ENCODE measurements around the gene ARFGAP1.

The ARFGAP1 gene

DNA sequence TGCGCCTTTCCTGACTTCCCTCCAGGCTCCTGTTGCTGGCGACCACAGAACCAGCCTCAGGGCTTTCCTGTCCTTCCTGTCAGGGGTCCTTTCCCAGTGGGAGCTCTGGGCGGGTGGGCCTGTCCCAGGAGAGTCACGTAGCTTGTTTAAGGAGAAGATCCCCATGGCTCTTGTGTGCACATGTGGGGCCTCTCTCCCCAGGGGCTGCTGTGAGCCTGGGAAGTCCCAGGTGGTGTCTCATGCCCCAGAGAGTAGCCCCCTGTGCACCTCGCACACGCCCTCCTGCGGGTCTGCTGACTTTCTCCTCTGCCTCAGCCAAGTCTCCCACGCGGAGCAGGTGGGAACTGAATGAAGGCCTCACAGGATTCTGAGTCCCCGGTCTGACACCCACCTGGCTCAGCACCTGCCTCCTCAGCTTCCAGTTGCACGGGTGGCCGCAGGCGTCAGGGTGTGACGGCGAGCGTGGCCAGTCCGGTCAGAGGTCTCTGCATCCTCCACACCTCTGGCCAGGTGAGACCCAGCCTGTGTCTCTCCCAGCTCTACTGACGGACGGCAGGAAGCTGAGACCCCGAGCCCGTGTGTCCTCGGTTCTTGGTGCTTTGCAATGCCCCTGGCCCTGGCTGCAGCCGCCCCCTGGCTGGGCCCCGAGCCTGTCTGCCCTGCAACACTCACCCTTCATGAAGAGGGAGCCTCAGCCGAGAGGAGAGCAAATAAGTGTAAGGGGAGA lies 12.7 kb upstream of the ARFGAP1 start:
- no peak for DNase-seq (ENCODE audit: low read depth in 2 of 2)

DNA sequence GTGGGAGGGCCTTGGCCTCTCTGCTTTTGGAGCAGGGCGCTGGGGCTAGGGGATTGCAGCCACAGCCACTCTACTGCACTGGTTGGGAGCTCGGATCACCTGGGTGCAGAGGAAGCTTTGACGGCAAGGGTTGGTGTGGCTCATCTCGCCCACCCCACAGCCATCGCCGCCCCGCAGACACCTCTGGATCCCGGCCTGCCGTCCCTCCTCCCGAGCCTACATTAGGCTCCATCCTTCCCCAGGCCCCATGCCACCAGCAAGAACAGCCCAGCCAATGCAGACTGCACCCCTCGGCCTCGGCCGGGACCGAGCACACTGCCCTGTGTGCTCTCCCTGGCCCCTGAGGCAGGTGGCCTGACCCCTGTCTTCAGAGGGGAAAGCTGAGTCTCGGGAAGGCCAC lies 12.1 kb upstream of the ARFGAP1 start:
- no peak for DNase-seq (ENCODE audit: low read depth in 2 of 2)

DNA sequence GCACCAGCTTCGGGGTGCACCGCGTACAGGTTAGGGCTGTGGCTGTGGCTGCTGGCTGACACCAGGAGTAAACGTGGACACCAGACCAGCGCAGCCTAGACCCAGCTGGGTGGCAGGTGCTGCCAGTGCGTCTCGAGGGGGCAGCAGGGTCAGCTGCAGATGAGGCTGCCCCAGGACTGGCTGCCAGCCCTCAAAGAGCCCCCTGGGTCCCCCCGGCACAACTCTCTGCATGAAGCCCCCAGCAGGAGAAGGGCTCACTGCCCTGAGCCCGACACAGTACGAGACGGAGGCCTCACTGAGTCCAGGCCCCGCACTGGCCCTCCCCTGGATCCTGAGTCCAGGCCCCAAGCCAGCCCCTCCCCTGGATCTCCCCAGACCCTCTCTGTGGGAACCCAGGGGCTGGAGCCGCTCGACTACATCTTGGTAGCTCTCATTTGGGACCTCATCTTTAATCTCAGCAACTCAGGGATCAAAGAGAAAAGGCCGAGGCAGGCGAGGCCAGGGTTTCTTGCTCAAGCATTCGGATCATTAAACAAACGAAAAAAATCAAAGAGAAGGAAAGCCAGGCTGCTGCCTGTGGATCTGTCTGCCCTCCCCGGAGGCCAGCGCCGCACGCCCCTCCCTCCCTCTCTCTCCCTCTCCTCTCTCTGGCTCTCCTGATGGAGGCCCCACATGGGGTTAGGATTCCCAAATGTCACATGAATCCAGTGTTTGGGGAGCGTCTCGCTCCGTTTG lies 11.4 kb upstream of the ARFGAP1 start:
- no peak for DNase-seq (ENCODE audit: low read depth in 2 of 2)

DNA sequence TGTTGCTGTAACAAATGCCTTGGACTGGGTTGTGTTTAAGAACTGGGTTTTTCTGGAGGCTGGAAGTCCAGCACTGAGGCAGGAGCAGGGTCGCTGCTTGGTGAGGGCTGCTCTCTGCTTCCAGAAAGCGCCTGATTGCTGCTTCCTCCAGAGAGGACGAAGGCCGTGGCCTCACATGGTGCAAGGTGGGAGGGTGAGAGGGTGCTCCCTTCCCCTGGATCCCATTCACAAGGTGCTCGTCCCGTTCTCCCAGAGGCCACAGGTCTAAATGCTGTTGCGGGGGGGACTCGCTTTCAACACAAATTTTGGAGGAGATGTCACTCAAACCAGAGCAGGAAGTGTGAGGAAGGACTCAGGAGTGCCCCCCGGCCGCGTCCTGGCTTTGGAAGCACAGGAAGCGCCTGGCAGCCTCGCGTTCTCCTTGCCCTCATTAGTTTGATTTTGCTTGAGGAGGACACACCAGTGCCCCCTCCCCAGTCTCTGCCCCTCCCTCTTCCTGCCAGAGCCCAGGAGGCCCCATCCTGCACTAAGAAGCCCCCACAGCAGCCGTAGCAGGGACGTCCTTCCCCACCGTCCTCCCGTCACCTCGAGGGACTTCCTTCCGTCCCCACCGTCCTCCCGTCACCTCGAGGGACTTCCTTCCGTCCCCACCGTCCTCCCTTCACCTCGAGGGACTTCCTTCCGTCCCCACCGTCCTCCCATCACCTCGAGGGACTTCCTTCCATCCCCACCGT lies 10.7 kb upstream of the ARFGAP1 start:
- no peak for DNase-seq (ENCODE audit: low read depth in 2 of 2)

DNA sequence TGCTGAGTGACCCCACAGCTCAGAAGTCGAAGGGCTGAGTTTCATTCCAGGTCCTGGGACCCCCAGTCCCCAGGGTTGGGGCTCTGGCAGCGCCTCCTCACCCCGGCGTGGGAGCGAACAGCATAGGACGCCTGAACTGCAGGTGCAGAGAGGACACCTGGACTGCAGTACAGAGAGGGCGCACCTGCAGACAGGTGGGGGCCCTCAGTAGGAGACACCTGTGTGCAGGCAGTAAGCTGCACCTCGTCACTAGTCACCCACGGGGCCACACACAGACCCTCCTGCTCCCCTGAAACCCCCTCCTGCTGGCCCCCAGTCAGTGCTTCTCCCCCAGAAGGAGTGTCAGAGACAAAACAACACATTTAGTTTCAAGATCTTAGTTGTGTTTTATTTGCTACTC lies 9.8 kb upstream of the ARFGAP1 start:
- DNase-seq (ENCODE audit: low read depth in 2 of 2), result no peak

DNA sequence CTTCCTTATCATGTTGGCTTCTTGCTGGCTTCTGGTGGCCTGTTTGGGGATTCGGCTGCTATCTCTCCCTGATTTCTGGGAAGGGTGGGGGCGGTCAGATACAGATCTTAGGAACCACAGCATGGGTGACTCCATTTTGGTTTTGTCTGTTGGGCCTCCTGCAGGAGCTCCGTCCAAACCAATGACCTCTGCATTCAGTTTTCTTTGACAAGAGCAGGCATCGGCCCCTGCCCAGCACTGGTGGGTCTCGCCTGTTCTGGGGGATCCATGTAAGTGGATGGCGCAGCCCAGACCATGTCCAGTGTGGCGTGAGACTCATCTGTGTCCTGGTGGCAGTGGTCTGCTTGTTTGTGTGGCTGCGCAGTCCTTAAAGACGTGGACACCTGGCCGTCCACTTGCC lies 8.6 kb upstream of the ARFGAP1 start:
- DNase-seq (ENCODE audit: low read depth in 2 of 2), result no peak

DNA sequence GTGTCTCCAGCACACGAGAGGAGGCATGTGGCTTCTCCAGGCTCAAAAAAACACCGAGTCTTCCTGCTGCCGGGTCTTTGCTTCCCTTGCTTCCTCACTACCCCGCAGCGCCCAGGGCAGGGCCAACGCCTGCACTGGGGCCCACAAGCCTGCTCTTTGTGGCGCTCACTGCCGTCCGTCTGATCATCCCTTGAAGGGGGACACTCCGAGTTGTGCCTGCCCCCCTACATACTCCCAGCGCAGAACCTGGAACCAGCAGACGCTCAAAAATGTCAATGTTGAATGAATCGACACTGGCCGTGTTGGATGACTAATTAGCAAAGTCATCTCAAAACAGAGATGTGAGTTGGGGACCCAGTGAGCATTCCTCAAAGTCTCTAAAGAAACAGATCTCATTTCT lies 8.1 kb upstream of the ARFGAP1 start:
- DNase-seq (ENCODE audit: low read depth in 2 of 2), result no peak

DNA sequence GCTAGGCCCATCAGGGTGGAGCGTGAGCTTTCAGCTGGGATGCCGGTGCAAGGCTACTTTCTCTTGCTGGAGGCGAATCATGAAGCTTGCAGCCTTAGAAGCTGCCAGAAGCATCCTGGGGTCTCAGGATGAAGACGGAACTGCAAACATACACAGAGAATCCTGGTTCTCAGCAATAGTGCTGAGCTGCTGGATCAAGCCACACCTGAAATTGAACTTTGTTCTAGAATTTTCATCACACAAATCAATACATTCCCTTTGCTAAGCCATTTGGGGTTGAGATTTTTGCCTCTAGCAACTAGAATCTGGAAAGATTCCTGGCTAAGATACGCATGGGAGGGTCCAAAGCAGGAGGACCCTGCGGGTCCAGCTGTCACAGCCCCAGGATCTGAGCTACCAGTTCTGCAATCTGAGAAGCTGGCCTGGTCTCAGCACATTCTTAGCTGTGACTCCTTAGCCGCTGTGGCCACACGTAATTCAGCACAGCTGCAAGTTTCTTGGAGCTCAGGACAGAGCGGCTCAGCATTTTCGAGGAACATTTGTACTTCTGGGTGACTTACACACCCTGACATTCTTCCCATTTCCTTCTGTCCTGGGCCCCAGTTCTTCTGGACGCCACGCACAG lies 6.6 kb upstream of the ARFGAP1 start:
- DNase-seq (ENCODE audit: low read depth in 2 of 2), result no peak

DNA sequence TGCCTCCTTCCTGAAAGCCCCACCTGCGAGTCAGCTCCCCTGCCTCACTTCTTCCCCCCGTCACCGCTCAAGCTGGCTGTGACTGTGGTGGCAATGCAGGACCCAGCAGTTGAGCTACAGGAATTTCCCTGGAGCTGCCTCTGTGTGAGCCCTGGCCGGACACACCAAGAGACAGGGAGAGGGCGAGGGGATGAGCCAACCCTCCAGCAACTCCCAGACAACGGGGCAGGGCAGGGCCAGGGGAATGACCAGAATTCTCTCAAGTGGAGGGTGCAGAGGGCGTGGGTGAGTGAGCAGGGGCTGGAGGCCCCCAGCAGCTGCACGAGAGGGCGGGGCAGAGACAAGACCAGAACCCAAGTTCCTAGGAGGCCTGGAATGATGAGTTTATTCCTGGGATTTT lies 4.9 kb upstream of the ARFGAP1 start:
- no peak for DNase-seq (ENCODE audit: low read depth in 2 of 2)

DNA sequence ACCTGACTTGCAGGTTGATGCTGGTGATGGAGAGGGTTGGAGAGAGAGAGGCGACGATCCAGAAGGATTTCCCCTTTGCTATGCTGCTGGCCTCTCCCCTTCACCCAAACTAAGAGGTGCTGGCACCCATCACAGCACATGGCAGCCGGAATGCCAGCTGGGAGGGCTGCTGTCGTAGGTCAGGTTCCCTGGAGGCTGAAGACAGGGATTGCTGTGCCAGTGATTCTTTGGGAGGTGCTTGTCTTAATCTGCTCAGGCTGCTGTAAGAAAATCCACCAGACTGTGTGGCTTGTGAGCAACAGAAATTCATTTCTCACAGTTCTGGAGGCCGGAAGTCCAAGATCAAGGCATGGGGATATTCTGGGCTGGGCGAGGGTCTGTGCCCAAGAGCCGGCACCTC lies 4.4 kb upstream of the ARFGAP1 start:
- no peak for DNase-seq (ENCODE audit: low read depth in 2 of 2)

DNA sequence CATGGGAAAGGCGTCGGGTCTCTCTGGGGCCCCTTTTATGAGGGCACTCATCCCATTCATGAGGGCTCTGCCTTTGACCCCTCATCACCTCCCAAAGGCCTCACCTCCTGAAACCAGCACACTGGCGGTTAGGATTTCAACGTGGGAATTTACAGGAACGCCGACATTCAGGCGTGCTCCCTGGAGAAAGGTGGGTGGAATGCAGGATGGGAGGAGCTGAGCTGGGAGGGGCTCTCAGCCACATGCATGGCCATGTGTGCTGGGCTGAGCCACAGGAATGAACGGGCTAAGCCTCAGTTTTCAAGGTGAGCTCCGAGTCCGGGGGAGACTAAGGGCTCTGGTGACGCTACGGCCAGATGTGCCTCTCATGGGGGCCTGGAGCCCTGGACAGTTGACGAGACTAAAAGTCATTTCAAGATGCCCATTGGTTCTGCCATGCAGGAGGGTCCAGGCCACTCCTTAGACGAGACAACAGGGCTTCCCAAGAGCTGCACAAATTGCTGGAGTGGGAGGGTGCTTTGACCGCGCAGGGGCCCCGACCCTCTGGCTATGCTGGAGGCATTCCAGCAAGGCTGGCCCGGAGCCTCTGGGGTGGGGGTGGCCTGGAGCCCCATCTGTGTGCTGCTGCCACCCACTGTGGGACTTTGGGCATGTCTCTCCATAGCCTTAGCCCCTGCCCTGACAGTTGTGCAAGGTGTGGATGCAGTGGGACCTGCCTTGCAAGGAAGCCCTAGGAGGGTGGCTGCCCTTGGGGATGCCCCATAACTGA lies 3.8 kb upstream of the ARFGAP1 start:
- DNase-seq (ENCODE audit: low read depth in 2 of 2), result no peak

DNA sequence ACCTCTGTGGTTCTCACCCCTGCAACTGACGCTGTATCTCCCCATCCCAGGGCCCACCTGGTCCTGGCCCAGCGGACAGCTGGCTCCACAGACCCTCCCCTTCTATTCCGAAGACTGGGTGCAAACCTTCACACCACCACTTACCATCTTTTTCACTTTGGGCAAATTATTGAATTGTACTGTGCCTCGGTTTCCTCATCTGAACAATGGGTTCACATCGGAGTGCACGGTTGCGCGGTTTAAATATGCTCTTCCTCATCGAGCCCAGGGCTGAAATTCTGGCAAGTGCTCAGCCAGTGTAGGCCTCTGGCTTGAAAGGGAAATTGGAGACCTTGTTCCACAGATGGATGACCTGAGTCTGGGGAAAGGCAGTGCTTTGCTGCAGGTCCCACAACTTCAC lies 2.9 kb upstream of the ARFGAP1 start:
- DNase-seq (ENCODE audit: low read depth in 2 of 2), result no peak

DNA sequence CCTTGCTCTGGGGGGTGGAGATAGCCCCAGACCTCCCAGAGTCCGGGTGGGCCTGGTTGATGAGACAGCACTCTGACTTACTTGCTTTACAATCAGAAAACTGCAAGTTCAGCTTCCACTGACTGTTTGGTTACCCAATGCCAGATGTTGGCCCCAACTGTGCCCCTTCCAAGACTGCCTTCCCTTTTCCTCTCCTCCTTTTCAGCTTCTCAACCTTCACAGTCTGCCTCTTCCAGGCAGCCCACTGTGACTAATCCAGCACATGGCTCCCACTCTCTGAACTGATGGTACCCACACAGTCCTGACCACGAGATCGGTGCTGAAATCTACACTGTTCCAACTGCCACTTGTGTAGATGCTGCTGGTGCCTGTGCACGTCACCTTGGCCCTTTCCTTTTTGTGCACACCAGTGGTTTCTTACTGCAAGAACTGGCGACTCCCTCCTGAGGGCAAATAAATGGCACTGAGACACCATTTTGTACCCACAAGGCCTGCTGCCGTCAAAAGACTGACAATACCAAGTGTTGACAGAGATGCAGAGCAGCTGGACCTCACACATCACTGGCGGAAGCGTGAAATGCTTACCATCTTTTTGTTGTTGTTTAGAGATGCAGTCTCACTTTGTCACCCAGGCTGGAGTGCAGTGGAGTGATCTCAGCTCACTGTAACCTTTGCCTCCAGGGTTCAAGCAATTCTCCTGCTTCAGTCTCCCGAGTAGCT lies 1.8 kb upstream of the ARFGAP1 start:
- DNase-seq (ENCODE audit: low read depth in 2 of 2), result no peak

DNA sequence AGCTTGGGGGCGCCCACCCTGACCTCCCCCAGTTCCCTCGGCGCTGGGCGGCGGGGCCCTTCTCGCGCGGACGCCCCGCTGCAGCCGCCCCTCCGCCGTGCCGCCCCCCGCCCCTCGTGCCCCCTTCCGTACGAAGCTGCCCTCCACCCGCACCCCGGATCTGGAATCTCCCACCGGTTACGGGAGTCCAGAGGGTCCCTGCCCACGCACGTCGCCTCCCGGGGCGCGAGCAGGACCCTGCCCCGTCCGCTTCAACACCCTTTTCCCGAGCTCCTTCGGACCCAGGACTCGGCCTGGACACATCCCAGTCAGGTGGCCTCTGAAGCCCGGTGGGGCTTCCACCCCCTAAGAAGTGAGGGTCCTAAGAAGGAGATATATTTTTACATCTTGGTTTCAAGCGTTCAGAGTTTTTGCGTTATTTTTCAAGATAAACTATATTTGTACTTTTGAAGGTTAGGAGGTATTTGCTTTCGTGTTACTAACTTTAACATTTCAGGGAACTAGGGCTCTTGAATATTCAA lies 506 bp downstream of the ARFGAP1 start:
- DNase-seq (ENCODE audit: low read depth in 2 of 2), result no peak

DNA sequence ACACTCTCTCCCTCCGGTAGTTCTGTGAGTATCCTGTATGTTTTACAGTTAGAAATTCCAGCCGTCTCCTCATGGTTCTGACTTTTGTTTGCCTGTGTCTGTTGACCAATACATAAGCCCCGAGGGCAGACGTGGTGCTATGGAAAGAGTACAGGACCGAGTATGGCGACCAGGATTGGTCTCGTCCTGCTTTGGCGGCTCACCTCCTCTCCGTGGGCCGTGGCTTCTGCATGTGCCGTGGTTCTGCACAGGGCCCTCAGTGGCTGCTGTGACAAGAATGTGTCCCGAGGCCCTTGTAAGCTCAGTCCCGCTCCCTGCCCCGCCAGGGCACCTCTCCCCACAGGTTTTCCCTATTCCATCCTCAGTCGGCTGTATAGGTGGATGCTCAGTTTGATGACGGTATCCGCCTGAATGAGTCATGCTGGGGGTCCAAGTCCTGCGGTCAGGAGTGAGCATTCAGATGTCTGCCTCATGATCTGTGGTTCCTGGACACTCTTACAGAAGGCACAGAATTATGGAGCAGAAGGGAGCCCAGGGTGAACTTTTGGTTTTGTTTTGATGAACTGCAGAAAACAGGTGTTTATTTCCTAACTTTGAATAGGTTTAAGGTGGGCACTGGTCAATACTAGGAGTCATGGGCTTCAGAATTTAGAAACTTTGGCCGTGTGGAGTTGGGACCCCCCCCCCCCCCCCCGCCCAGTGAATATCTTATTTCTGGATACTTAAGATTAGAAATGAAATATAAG lies 1.2 kb downstream of the ARFGAP1 start:
- no peak for DNase-seq (ENCODE audit: low read depth in 2 of 2)

DNA sequence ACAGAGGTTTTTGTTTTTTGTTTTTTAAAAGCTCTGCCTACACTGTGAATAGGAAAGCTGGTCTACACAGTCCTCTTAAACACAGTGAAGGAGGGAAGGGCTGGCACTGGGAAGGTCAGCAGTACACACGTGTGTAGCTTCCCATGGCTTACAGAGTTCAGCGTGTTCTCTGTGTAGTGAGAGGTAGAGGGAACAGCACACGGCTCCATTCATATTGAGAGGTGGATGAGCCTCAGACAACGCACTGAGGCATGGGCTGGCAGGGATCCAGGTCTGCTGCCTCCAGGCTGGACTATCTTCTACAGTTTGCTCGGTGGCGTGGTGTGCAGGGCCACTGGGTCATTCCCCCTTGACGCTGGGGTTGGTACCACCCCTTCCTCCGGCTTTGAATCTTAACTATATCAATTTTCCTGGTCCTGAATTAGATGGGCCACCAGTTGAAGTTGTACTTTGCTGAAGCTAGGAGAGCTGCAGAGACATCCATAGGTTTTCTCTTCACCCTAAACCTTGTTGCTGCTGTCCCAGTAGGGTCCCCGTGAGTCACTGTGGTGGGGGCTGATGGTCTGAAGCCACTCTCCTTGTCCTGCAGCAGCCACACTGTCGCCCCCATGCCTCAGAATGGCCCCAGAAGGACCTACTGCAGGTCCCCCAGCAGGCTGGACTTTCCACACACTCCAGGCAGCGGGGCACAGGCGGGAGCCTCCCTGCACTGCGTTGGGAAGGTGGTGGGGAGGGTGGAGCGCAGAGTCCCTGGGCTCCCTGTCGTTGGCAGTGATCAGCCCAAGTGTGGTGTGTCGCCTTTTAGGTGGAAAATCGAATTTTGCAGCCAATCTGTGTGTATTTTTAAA lies 2.0 kb downstream of the ARFGAP1 start:
- DNase-seq (ENCODE audit: low read depth in 2 of 2), result no peak

DNA sequence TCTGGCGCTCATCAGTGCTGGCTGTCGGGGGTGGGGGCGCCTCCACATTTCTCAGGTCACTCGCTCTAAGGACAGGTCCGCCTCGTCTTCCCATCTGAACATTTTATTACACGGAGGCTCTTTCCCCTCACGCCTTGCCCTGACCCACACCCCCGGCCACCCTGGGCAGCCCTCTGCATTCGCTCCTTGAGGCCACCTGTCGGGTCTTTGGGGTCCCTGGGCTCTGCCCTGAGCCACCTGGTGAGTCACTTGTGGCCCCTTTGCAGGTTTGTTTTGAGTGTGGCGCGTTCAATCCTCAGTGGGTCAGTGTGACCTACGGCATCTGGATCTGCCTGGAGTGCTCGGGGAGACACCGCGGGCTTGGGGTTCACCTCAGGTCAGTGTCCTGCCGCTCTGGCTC lies 3.2 kb downstream of the ARFGAP1 start:
- no peak for DNase-seq (ENCODE audit: low read depth in 2 of 2)

DNA sequence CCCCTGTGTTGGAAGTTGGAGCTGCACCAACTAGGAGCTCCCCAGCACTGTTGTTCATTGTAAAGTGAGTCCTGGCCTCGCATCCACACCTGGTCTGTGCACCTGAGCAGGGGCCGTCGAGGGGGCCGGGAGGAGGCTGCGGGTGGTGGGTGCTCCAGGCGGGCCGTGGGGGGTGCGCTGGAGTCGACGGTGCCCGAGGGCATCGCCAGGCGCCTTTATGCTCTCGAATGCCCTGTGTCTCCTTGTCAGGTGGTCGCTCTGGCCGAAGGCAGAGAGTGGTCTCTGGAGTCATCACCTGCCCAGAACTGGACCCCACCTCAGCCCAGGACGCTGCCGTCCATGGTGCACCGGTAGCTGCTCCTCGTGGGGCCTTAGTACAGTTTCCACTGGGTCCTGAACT lies 4.3 kb downstream of the ARFGAP1 start:
- no peak for DNase-seq (ENCODE audit: low read depth in 2 of 2)

All from activated CD4-positive, alpha-beta T cell treated with anti-CD3 and anti-CD28 coated beads for 24 hours (primary cell).